ENCODE results near the gene TVP23C.

The TVP23C gene

DNA sequence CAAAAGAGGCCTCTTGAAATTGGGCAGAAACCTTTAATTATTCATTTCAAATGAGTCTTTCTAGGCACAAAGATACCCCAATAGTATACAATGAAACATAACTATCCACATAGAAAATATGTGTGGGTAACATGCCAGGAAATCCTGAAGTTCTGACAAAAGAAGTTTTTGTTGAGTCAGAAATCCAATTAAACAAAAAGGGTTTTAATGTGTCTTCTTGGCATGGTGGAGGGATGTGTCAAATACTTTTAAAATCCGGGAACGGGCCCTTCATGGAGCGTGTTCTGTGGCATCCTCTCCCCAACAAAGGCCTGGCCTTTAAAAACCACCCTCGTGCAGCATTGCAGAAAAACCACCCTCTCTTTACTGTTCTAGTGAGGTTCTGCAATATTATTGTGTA lies 110.0 kb downstream of the TVP23C start (continued):
- TF ChIP-seq OSR1 (CRISPR knock-in tag; IDR thresholded peaks at IDR 0.05) (no peak), CSDC2 (CRISPR knock-in tag; IDR thresholded peaks at IDR 0.05) (no peak), ZC3H10 (CRISPR knock-in tag; IDR thresholded peaks at IDR 0.05) (no peak), SNAI2 (CRISPR knock-in tag; IDR thresholded peaks at IDR 0.05) (no peak)

DNA sequence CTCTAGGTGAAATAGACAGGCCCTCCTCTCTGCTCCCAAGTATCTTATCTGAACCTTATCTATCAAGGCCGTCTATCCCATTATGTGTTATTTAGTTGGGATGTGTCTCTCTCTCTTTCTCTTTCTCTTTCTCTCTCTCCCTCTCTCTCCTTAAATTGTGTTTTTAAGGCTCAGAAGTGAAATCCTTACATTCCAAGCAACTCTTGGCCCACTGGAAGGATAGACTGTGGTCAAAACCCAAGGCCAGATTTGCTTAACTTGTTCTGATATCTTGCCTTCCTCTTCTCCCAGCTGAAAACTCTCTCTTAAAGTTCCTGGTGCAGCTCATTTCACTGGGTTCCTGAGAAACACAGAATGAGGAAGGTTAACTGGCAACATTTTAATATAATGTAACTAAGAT lies 110.5 kb downstream of the TVP23C start:
- ATAC-seq = no peak
- TF ChIP-seq PPARA (CRISPR knock-in tag; IDR thresholded peaks at IDR 0.05; ENCODE audit: borderline replicate concordance) = no peak
- no peak for TF ChIP-seq ZFP3 (CRISPR knock-in tag; IDR thresholded peaks at IDR 0.05)
- no peak for TF ChIP-seq ZC3H10 (CRISPR knock-in tag; IDR thresholded peaks at IDR 0.05)
- no peak for TF ChIP-seq RARB (CRISPR knock-in tag; IDR thresholded peaks at IDR 0.05)
- TF ChIP-seq, protein P1, sequence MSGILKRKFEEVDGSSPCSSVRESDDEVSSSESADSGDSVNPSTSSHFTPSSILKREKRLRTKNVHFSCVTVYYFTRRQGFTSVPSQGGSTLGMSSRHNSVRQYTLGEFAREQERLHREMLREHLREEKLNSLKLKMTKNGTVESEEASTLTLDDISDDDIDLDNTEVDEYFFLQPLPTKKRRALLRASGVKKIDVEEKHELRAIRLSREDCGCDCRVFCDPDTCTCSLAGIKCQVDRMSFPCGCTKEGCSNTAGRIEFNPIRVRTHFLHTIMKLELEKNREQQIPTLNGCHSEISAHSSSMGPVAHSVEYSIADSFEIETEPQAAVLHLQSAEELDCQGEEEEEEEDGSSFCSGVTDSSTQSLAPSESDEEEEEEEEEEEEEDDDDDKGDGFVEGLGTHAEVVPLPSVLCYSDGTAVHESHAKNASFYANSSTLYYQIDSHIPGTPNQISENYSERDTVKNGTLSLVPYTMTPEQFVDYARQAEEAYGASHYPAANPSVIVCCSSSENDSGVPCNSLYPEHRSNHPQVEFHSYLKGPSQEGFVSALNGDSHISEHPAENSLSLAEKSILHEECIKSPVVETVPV (CRISPR knock-in tag; IDR thresholded peaks at IDR 0.05) = no peak
- TF ChIP-seq CSDC2 (CRISPR knock-in tag; IDR thresholded peaks at IDR 0.05) = no peak
- no peak for TF ChIP-seq TOX (CRISPR knock-in tag; IDR thresholded peaks at IDR 0.05; ENCODE audit: borderline replicate concordance)

All from SK-N-SH treated with all-trans-retinoic acid at 6 μM for 48 hours (cell line).